B cell (primary cell): Measurements from ENCODE around the gene DDX25. TPM values are rescaled to one million over a fixed set of nuclear protein-coding genes. Genes with fewer than 3 reads are reported as not detected.
"Not testable (repeated sequence)": the region's sequence is repeated elsewhere in the genome, so short reads cannot be mapped to it uniquely, and the experiment has no call there.

Experiments used
- ATAC-seq: fragments of 200-7000 bp; cut with Tn5 transposase; one replicate; pipeline ENCODE4 v1.10.0; 2021; ENCODE audit warnings: low read depth, mild to moderate bottlenecking, moderate number of reproducible peaks, moderate library complexity
- CTCF ChIA-PET: fragments of 350-600 bp; sonication (Branson Sonifier 250); formaldehyde crosslinking; loops from one replicate; lab custom pipeline; 2021; ENCODE audit warnings: antibody characterized with exemption, inconsistent platforms; lab: Charles Lee
- POLR2A ChIA-PET: fragments of 350-600 bp; sonication (Branson Sonifier 250); formaldehyde crosslinking; loops from one replicate; lab custom pipeline; 2021; ENCODE audit warnings: antibody characterized with exemption; lab: Charles Lee
- DNase-seq: peaks from one replicate; pipeline ENCODE4 v3.0.0; 2013
- H2AFZ ChIP-seq: 2 replicates; pipeline ENCODE4 v1.6.1; 2012; ENCODE audit warnings: mild to moderate bottlenecking, low read depth, low read length; ENCODE audit not compliant: insufficient read depth, poor library complexity, severe bottlenecking
- H3K27ac ChIP-seq, 2 donors: 1 replicate in 1 of 2; 2 replicates in 1 of 2; pipeline ENCODE4 v1.5.1; 2012 to 2013; ENCODE audit warnings: low read length in 2 of 2, mild to moderate bottlenecking in 2 of 2, moderate library complexity in 1 of 2
- H3K27me3 ChIP-seq, 4 experiments: fragments of 200-600 bp in 1 of 4; sonication (generic) in 1 of 4; replicated peaks in 1 of 4; 1 replicate in 2 of 4; 2 replicates in 2 of 4; pipeline versions ENCODE4 v1.6.1 to v1.7.0; 2013 to 2016; ENCODE audit warnings: low read length in 3 of 4, mild to moderate bottlenecking in 2 of 4, mixed read lengths in 1 of 4, moderate library complexity in 1 of 4; ENCODE audit not compliant: insufficient read depth in 4 of 4, control insufficient read depth in 3 of 4; ENCODE audit errors: control extremely low read depth in 1 of 4
- H3K36me3 ChIP-seq, 2 experiments: replicated peaks in 1 of 2; 1 replicate in 1 of 2; 2 replicates in 1 of 2; pipeline versions ENCODE4 v1.6.1 to v1.7.1; 2013; ENCODE audit warnings: low read length in 1 of 2; ENCODE audit not compliant: insufficient read depth in 2 of 2, control insufficient read depth in 1 of 2; ENCODE audit errors: control extremely low read depth in 1 of 2, extremely low read depth in 1 of 2
- H3K4me1 ChIP-seq, 2 donors: fragments of 200-600 bp in 1 of 2; sonication (generic) in 1 of 2; 1 replicate in 1 of 2; 2 replicates in 1 of 2; pipeline versions ENCODE4 v1.5.1 to v1.6.1; 2013 to 2017; ENCODE audit warnings: low read length in 2 of 2; ENCODE audit not compliant: control insufficient read depth in 2 of 2, insufficient read depth in 2 of 2
- H3K4me2 ChIP-seq: replicated peaks from 2 replicates; pipeline ENCODE3; 2012; ENCODE audit warnings: mild to moderate bottlenecking, low read depth, low read length; ENCODE audit not compliant: poor library complexity, severe bottlenecking
- H3K4me3 ChIP-seq, 5 experiments: fragments of 200-600 bp in 1 of 5; sonication (generic) in 1 of 5; 1 replicate in 3 of 5; 2 replicates in 2 of 5; pipeline versions ENCODE4 v1.5.1 to v1.7.0; 2011 to 2016; ENCODE audit warnings: low read length in 4 of 5, mild to moderate bottlenecking in 4 of 5, low read depth in 2 of 5, control low read depth in 1 of 5, moderate library complexity in 1 of 5; ENCODE audit not compliant: insufficient read depth in 1 of 5; ENCODE audit errors: control extremely low read depth in 1 of 5, extremely low read depth in 1 of 5
- H3K79me2 ChIP-seq: fragments of 200-600 bp; sonication (generic); one replicate; pipeline ENCODE4 v1.6.0; 2016; ENCODE audit warnings: low read length; ENCODE audit not compliant: control insufficient read depth, insufficient read depth
- H3K9ac ChIP-seq: fragments of 200-600 bp; sonication (generic); 2 replicates; pipeline ENCODE4 v1.6.1; 2017; ENCODE audit warnings: mild to moderate bottlenecking, low read length, moderate library complexity
- H3K9me3 ChIP-seq, 3 donors: one replicate each; pipeline versions ENCODE4 v1.6.1 to v1.7.1; 2013; ENCODE audit warnings: low read length in 2 of 3; ENCODE audit not compliant: control insufficient read depth in 2 of 3, insufficient read depth in 1 of 3; ENCODE audit errors: control extremely low read depth in 1 of 3
- H4K20me1 ChIP-seq: 2 replicates; pipeline ENCODE4 v1.6.0; 2012; ENCODE audit warnings: mild to moderate bottlenecking, low read length; ENCODE audit not compliant: insufficient read depth, control insufficient read depth, poor library complexity, severe bottlenecking
- H3K27ac Mint-ChIP-seq: one replicate; pipeline ENCODE4 v1.8.0; 2021; ENCODE audit warnings: mixed read lengths
- H3K27me3 Mint-ChIP-seq: one replicate; pipeline ENCODE4 v1.8.0; 2021; ENCODE audit warnings: mixed read lengths
- H3K4me1 Mint-ChIP-seq: one replicate; pipeline ENCODE4 v1.8.0; 2021; ENCODE audit warnings: mixed read lengths
- H3K4me3 Mint-ChIP-seq: one replicate; pipeline ENCODE4 v1.8.0; 2021; ENCODE audit warnings: mixed read lengths
- H3K9me3 Mint-ChIP-seq: one replicate; pipeline ENCODE4 v1.8.0; 2022; ENCODE audit warnings: mixed read lengths; ENCODE audit not compliant: insufficient read depth
- EZH2 ChIP-seq: IDR thresholded peaks from 2 replicates; pipeline ENCODE4 v1.6.1; 2012; ENCODE audit warnings: borderline replicate concordance, low read depth, mild to moderate bottlenecking, moderate library complexity, low read length; ENCODE audit not compliant: insufficient read depth, poor library complexity, severe bottlenecking
- WGBS: methylation state at CpG from one replicate; pipeline ENCODE4 v1.1.5; 2013; ENCODE audit warnings: missing lambda C conversion rate; ENCODE audit not compliant: insufficient coverage; 5-methylcytosine and 5-hydroxymethylcytosine counted together
- intact Hi-C: fragments of 100-400 bp; cut with micrococcal nuclease; formaldehyde crosslinking; loops from one replicate; pipeline ENCODE4 v1.10.0; 2022
- polyA plus RNA-seq: library from polyadenylated mRNA; depleted of rRNA; stranded (reverse); fragments of >200 nt; gene quantifications from 2 replicates; pipeline ENCODE4 v1.2.3, GENCODE V29; 2012
- total RNA-seq, 2 donors: library from RNA; stranded (reverse); fragments of 120-200 nt in 1 of 2; gene quantifications; 1 replicate in 1 of 2; 2 replicates in 1 of 2; pipeline versions ENCODE4 v1.2.3 to v1.2.4, GENCODE V29; 2013 to 2022
- TF ChIP-seq, protein P1 (sequence below): fragments of 200-600 bp; IDR thresholded peaks from one replicate; pipeline ENCODE4 v1.8.0; 2022; ENCODE audit warnings: antibody characterized with exemption, mild to moderate bottlenecking

The DDX25 gene
- total and polyA plus RNA-seq, 2 donors (not counting 1 experiment from before 2014, with no cell fraction given) = not detected

DNA sequence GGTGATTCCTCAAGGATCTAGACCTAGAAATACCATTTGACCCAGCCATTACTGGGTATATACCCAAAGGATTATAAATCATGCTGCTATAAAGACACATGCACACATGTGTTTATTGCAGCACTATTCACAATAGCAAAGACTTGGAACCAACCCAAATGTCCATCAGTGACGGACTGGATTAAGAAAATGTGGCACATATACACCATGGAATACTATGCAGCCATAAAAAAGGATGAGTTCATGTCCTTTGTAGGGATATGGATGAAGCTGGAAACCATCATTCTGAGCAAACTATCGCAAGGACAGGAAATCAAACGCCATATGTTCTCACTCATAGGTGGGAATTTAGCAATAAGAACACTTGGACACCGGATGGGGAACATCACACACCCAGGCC, 39.0 kb upstream of the DDX25 start:
- H3K9me3 ChIP-seq, H3K9me3 Mint-ChIP-seq, H3K4me2 ChIP-seq, H3K4me1 Mint-ChIP-seq, H3K4me3 Mint-ChIP-seq, DNase-seq, H3K27me3 ChIP-seq, ATAC-seq, H4K20me1 ChIP-seq, CTCF ChIA-PET, H3K79me2 ChIP-seq, H3K4me3 ChIP-seq, H3K36me3 ChIP-seq, H3K4me1 ChIP-seq, H3K27me3 Mint-ChIP-seq, POLR2A ChIA-PET, H2AFZ ChIP-seq, intact Hi-C loops, H3K9ac ChIP-seq, H3K27ac Mint-ChIP-seq, H3K27ac ChIP-seq: not testable (repeated sequence)
- WGBS = 100% methylated on average over 2 of the region's 4 CpGs

DNA sequence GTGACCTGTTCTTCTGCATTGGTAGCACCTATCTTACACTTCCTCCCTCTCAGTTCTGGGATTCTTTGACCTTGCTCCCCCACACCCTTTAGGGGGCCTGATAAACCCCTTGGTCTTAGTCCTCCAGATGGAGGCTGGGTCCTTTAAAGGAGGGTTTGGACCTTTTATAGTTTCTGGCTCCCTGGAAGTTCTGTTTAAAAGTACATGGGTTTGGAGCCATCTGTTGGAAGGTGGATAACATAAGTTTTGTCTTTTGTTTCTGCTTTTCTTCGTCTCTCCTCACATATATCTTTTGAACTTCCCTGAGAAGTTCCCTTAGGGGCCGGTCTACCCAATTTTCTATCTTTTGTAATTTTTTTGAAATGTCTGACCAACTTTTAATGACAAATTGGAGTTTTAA, 34.8 kb upstream of the DDX25 start:
- Histone ChIP-seq H3K36me3 (no peaks in the 10 kb centered on the region), H2AFZ (no peak overlapping the region), H3K4me3 (no peak overlapping the region), H3K9ac (no peak overlapping the region), H3K4me1 (peaks cover 0 to 2% of the 10 kb centered on the region in 2 donors), H3K79me2 (no peaks in the 10 kb centered on the region), H3K27ac (no peak overlapping the region), H3K9me3 (peaks cover 2 to 18% (median 8%) of the 10 kb centered on the region in 3 donors), H3K27me3 (no peaks in the 10 kb centered on the region), H4K20me1 (no peaks in the 10 kb centered on the region), H3K4me2 (no peak overlapping the region)
- intact Hi-C loops = no loop called here
- H3K27ac Mint-ChIP-seq = no peak overlapping the region
- no peaks in the 10 kb centered on the region for H3K27me3 Mint-ChIP-seq
- TF ChIP-seq, protein P1, sequence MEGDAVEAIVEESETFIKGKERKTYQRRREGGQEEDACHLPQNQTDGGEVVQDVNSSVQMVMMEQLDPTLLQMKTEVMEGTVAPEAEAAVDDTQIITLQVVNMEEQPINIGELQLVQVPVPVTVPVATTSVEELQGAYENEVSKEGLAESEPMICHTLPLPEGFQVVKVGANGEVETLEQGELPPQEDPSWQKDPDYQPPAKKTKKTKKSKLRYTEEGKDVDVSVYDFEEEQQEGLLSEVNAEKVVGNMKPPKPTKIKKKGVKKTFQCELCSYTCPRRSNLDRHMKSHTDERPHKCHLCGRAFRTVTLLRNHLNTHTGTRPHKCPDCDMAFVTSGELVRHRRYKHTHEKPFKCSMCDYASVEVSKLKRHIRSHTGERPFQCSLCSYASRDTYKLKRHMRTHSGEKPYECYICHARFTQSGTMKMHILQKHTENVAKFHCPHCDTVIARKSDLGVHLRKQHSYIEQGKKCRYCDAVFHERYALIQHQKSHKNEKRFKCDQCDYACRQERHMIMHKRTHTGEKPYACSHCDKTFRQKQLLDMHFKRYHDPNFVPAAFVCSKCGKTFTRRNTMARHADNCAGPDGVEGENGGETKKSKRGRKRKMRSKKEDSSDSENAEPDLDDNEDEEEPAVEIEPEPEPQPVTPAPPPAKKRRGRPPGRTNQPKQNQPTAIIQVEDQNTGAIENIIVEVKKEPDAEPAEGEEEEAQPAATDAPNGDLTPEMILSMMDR = no peak
- no peak for TF ChIP-seq EZH2
- ATAC-seq = no peak
- H3K9me3 Mint-ChIP-seq = peaks cover 6% of the 10 kb centered on the region
- WGBS = no CpG with 5 or more reads among the region's 2 CpGs
- DNase-seq = no peak
- no peak overlapping the region for H3K4me3 Mint-ChIP-seq
- ChIA-PET CTCF (no interaction called here), POLR2A (no interaction called here)
- H3K4me1 Mint-ChIP-seq = peaks cover 8% of the 10 kb centered on the region
